Keratinocyte (primary cell): ENCODE data around the gene METTL5.

ENCODE experiments used
- CTCF ChIP-seq, 3 experiments: IDR thresholded peaks in 1 of 3; conservative IDR thresholded peaks in 1 of 3; optimal IDR thresholded peaks in 1 of 3; 2 replicates in 2 of 3; 3 replicates in 1 of 3; pipeline versions ENCODE3 to v1.5.1; 2011; ENCODE audit warnings: low read length in 3 of 3, mild to moderate bottlenecking in 3 of 3, moderate library complexity in 2 of 3, control low read depth in 1 of 3, inconsistent platforms in 1 of 3; ENCODE audit not compliant: insufficient read depth in 2 of 3; ENCODE audit errors: extremely low read depth in 1 of 3
- EZH2 ChIP-seq: IDR thresholded peaks from one replicate; pipeline ENCODE4 v1.6.1; 2012; ENCODE audit warnings: inconsistent platforms, mild to moderate bottlenecking, low read length, moderate library complexity

GRCh38 chr2:169815849-169816248 is 8.9 kb downstream of the METTL5 start:
- no peak for TF ChIP-seq CTCF (optimal IDR thresholded peaks at IDR 0.05 in 1 of 3, IDR thresholded peaks at IDR 0.05 in 1 of 3, conservative IDR thresholded peaks at IDR 0.05 in 1 of 3; ENCODE audit: extremely low read depth in 1 of 3, insufficient read depth in 2 of 3, low read length in 3 of 3)
- TF ChIP-seq EZH2, result no peak
